UCSD-AML1 (cell line): ENCODE measurements around the gene RNU6-1.

Source experiments
- DNase-seq: peaks from one replicate; lab custom pipeline; 2025; ENCODE audit not compliant: unreplicated experiment; lab: John Stamatoyannopoulos, UW

Gene RNU6-1

GRCh38 chr15:67859331-67859946 is 19.6 kb upstream of the RNU6-1 start:
- no peak for DNase-seq

- DNase-seq = no peak
Observed at GRCh38 chr15:67857220-67857619, 17.4 kb upstream of the RNU6-1 start.

- no peak for DNase-seq
Observed at GRCh38 chr15:67855842-67856241, 16.0 kb upstream of the RNU6-1 start.

GRCh38 chr15:67854358-67854757 is 14.5 kb upstream of the RNU6-1 start:
- no peak for DNase-seq

- no peak for DNase-seq
Observed at GRCh38 chr15:67853454-67853853, 13.6 kb upstream of the RNU6-1 start.

- no peak for DNase-seq
Observed at GRCh38 chr15:67852418-67852817, 12.6 kb upstream of the RNU6-1 start.

GRCh38 chr15:67850994-67851571 is 11.2 kb upstream of the RNU6-1 start:
- DNase-seq = no peak

GRCh38 chr15:67850336-67850735 is 10.5 kb upstream of the RNU6-1 start:
- DNase-seq = no peak

GRCh38 chr15:67849538-67849937 is 9.7 kb upstream of the RNU6-1 start:
- DNase-seq = no peak

GRCh38 chr15:67845974-67846373 is 6.1 kb upstream of the RNU6-1 start:
- DNase-seq = no peak

GRCh38 chr15:67843571-67844387 is 3.9 kb upstream of the RNU6-1 start:
- DNase-seq = peak; percentile 46

- DNase-seq = no peak
Observed at GRCh38 chr15:67843092-67843501, 3.3 kb upstream of the RNU6-1 start.

GRCh38 chr15:67841513-67841762 is 1.6 kb upstream of the RNU6-1 start:
- no peak for DNase-seq

- DNase-seq = peak; percentile 38
Observed at GRCh38 chr15:67840749-67841512, 1.1 kb upstream of the RNU6-1 start.

- DNase-seq = peak; percentile 41
Observed at GRCh38 chr15:67839499-67839928, 331 bp downstream of the RNU6-1 start.

GRCh38 chr15:67838789-67839332 is 984 bp downstream of the RNU6-1 start:
- DNase-seq = no peak

GRCh38 chr15:67836955-67837354 is 2.9 kb downstream of the RNU6-1 start:
- DNase-seq = no peak

- peak; percentile 35 for DNase-seq
Observed at GRCh38 chr15:67836477-67836876, 3.4 kb downstream of the RNU6-1 start.

GRCh38 chr15:67836134-67836455 is 3.8 kb downstream of the RNU6-1 start:
- DNase-seq = no peak

GRCh38 chr15:67835297-67836133 is 4.3 kb downstream of the RNU6-1 start:
- no peak for DNase-seq
